Lower leg skin (tissue), 3 donors: ENCODE results near the gene CDH13.

Experiments used
- POLR2A ChIP-seq, 2 donors: fragments of 450-650 bp; IDR thresholded peaks; one replicate each; pipeline ENCODE4 v1.6.1; 2016 to 2017; ENCODE audit warnings: antibody characterized with exemption in 2 of 2, mild to moderate bottlenecking in 1 of 2, moderate library complexity in 1 of 2
- TF ChIP-seq, protein P1 (sequence below), 3 donors: fragments of 450-650 bp; IDR thresholded peaks; one replicate each; pipeline ENCODE4 v1.5.1; 2016; ENCODE audit warnings: antibody characterized with exemption in 3 of 3, mild to moderate bottlenecking in 3 of 3, moderate library complexity in 2 of 3

DNA sequence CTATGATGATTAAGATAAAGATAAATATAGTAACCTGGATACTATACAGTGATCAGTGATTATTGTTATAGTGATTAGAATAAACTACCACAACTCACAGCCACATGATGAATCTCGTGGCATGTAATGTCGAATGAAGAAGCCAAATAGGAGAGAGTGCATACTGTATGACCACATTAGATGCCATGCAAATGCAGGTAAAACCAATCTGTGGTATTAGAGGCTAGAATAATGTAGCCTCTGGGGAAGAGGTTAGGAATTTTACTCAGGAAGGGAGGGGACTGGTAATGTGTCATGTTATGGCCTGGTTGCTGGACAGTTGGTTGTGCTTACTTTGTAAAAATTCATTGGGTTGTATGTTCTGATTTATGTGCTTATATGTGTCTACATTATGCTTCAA is 402.7 kb downstream of the CDH13 start:
- TF ChIP-seq, protein P1, sequence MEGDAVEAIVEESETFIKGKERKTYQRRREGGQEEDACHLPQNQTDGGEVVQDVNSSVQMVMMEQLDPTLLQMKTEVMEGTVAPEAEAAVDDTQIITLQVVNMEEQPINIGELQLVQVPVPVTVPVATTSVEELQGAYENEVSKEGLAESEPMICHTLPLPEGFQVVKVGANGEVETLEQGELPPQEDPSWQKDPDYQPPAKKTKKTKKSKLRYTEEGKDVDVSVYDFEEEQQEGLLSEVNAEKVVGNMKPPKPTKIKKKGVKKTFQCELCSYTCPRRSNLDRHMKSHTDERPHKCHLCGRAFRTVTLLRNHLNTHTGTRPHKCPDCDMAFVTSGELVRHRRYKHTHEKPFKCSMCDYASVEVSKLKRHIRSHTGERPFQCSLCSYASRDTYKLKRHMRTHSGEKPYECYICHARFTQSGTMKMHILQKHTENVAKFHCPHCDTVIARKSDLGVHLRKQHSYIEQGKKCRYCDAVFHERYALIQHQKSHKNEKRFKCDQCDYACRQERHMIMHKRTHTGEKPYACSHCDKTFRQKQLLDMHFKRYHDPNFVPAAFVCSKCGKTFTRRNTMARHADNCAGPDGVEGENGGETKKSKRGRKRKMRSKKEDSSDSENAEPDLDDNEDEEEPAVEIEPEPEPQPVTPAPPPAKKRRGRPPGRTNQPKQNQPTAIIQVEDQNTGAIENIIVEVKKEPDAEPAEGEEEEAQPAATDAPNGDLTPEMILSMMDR (IDR thresholded peaks at IDR 0.05) = no peak
- TF ChIP-seq POLR2A (IDR thresholded peaks at IDR 0.05) = no peak
